GM06990 (cell line): ENCODE data around the gene FRAT2.
A peak's percentile ranks its signal among the peaks of the same experiment; 100 is the strongest.
"Not testable (repeated sequence)": the region's sequence is repeated elsewhere in the genome, so short reads cannot be mapped to it uniquely, and the experiment has no call there.

Source experiments
- DNase-seq: peaks from one replicate; pipeline ENCODE4 v3.0.0-alpha.2; 2011; ENCODE audit not compliant: insufficient read length; ENCODE audit errors: extremely low read depth
- H3K27me3 ChIP-seq: replicated peaks from 2 replicates; pipeline ENCODE4 v1.6.0; 2011; ENCODE audit warnings: low read length; ENCODE audit not compliant: control insufficient read depth, insufficient read depth
- H3K36me3 ChIP-seq: 2 replicates; pipeline ENCODE4 v1.5.1; 2011; ENCODE audit warnings: low read length; ENCODE audit not compliant: control insufficient read depth, insufficient read depth
- H3K4me3 ChIP-seq: replicated peaks from 2 replicates; pipeline ENCODE4 v1.5.1; 2011; ENCODE audit warnings: low read depth, mild to moderate bottlenecking, control low read depth, low read length
- CTCF ChIP-seq: IDR thresholded peaks from 2 replicates; pipeline ENCODE4 v1.5.1; 2011; ENCODE audit warnings: low read length, control low read depth, mild to moderate bottlenecking, inconsistent platforms; ENCODE audit not compliant: insufficient read depth, poor library complexity, severe bottlenecking

The FRAT2 gene

GRCh38 chr10:97291357-97292096, 43.0 kb downstream of the FRAT2 start:
- no peak for DNase-seq
- Histone ChIP-seq H3K4me3 (peak overlapping the region; percentile 87), H3K36me3 (no peaks in the 10 kb centered on the region; the same call in 1 of the 2 replicates), H3K27me3 (no peaks in the 10 kb centered on the region)
- TF ChIP-seq CTCF = no peak

- H3K36me3 ChIP-seq, DNase-seq, H3K27me3 ChIP-seq, H3K4me3 ChIP-seq: not testable (repeated sequence)
These were observed 43.8 kb downstream of the FRAT2 start for GRCh38 chr10:97290576-97291356.

GRCh38 chr10:97290076-97290475, 44.5 kb downstream of the FRAT2 start:
- not testable (repeated sequence) for H3K36me3 ChIP-seq, H3K4me3 ChIP-seq, DNase-seq, H3K27me3 ChIP-seq
